ENCODE data around the gene CRELD2. TPM values are rescaled to one million over a fixed set of nuclear protein-coding genes. Genes with fewer than 3 reads are reported as not detected.

Gene CRELD2
- polyA plus RNA-seq, 1 donor from 2014 or later: 83.2 TPM

DNA sequence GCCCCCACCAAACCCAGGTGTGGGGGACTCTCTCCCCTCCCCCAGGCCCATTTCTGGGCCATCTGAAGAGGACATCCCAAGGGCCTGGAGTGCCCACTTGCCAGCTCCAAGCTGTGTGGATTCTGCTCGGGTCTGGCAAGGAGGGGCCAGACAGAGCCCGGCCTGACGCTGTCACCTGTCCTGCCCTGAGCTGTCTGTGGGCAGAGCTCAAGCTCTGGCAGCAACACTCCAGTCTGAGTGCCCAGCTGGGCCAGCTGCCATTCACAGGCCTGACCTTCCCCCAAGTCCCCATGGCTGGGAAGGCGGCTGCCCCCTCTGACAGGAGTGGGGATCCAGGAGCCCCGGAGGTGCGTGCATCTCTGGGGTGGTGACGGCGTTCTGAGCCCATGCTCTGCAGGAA, 35.9 kb downstream of the CRELD2 start:
- H3K79me2 ChIP-seq (replicated peaks; ENCODE audit: insufficient read depth, low read length): no peaks in the 10 kb centered on the region
- H3K9me3 ChIP-seq (ENCODE audit: low read length): no peaks in the 10 kb centered on the region
- no peaks in the 10 kb centered on the region for H4K20me1 ChIP-seq (ENCODE audit: insufficient read depth)
- TF ChIP-seq MXI1 (conservative IDR thresholded peaks at IDR 0.05; ENCODE audit: poor library complexity, severe bottlenecking): no peak
- TF ChIP-seq TAF1 (IDR thresholded peaks at IDR 0.05; ENCODE audit: low read depth): no peak
- TF ChIP-seq EP300 (conservative IDR thresholded peaks at IDR 0.05; ENCODE audit: poor library complexity, severe bottlenecking): no peak
- no peak overlapping the region for H3K4me2 ChIP-seq (ENCODE audit: low read length)
- no peaks in the 10 kb centered on the region for H3K36me3 ChIP-seq (ENCODE audit: insufficient read depth, low read length)
- H3K9me2 ChIP-seq (ENCODE audit: insufficient read depth, low read length): no peaks in the 10 kb centered on the region
- H3K4me3 ChIP-seq (ENCODE audit: low read length): no peak overlapping the region
- H3K27ac ChIP-seq (ENCODE audit: low read length): no peak overlapping the region
- no peak overlapping the region for H2AFZ ChIP-seq (ENCODE audit: low read depth, low read length)
- H3F3A ChIP-seq (ENCODE audit: insufficient read depth, low read length, poor library complexity, severe bottlenecking): no peaks in the 10 kb centered on the region
- H3K27me3 ChIP-seq (ENCODE audit: insufficient read depth, low read depth, low read length): no peaks in the 10 kb centered on the region
- no peak overlapping the region for H3K9ac ChIP-seq (ENCODE audit: low read length)

DNA sequence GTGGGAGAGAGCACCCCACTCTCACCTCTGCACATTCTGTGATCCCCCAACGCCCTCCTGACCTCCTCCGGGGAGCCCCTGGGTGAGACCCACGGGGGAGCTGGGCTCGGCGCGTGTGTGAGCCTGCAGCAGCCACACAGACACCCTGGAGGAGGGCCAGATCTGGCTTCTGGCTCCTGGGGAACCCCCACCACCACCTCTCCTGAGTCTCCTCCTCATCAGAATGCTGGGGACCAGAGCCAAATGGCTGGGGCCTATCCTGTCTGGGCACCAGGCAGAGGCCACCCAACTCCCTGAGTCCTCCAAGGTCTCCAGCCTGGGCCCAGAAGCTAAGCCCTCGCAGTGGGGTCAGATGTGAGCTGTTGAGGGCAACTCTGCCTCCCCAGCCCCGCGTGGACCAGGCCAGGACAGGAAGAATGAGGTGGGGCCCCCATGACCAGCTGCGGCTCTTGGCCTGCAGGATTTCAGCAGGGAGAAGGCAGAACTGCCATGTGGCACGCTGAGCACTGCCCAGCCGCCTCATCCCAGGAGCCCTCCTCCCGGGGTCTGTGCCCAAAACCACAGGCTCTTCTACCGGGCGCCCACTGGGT, 36.7 kb downstream of the CRELD2 start:
- H3K27ac ChIP-seq (ENCODE audit: low read length): no peak overlapping the region

More for the DNA sequence above, 36.7 kb downstream of the CRELD2 start:
- H3K36me3 ChIP-seq (ENCODE audit: insufficient read depth, low read length): no peaks in the 10 kb centered on the region
- H3K79me2 ChIP-seq (replicated peaks; ENCODE audit: insufficient read depth, low read length): no peaks in the 10 kb centered on the region
- no peak overlapping the region for H2AFZ ChIP-seq (ENCODE audit: low read depth, low read length)
- H3K4me3 ChIP-seq (ENCODE audit: low read length): no peak overlapping the region
- H3K27me3 ChIP-seq (ENCODE audit: insufficient read depth, low read depth, low read length): no peaks in the 10 kb centered on the region
- no peak overlapping the region for H3K9ac ChIP-seq (ENCODE audit: low read length)
- no peaks in the 10 kb centered on the region for H3K9me3 ChIP-seq (ENCODE audit: low read length)
- no peaks in the 10 kb centered on the region for H3K9me2 ChIP-seq (ENCODE audit: insufficient read depth, low read length)
- no peak overlapping the region for H3K4me2 ChIP-seq (ENCODE audit: low read length)
- H4K20me1 ChIP-seq (ENCODE audit: insufficient read depth): no peaks in the 10 kb centered on the region
- H3F3A ChIP-seq (ENCODE audit: insufficient read depth, low read length, poor library complexity, severe bottlenecking): no peaks in the 10 kb centered on the region
- TF ChIP-seq TAF1 (IDR thresholded peaks at IDR 0.05; ENCODE audit: low read depth) (no peak), EZH2 (IDR thresholded peaks at IDR 0.05; ENCODE audit: borderline replicate concordance, insufficient read depth, low read length, poor library complexity, severe bottlenecking) (no peak), RAD21 (conservative IDR thresholded peaks at IDR 0.05) (no peak), POLR2AphosphoS5 (IDR thresholded peaks at IDR 0.05) (no peak), REST (IDR thresholded peaks at IDR 0.05; ENCODE audit: borderline replicate concordance) (no peak), SMC3 (conservative IDR thresholded peaks at IDR 0.05; ENCODE audit: poor library complexity) (no peak), CTCF (IDR thresholded peaks at IDR 0.05; ENCODE audit: poor library complexity, severe bottlenecking) (no peak), MXI1 (conservative IDR thresholded peaks at IDR 0.05; ENCODE audit: poor library complexity, severe bottlenecking) (no peak), EP300 (conservative IDR thresholded peaks at IDR 0.05; ENCODE audit: poor library complexity, severe bottlenecking) (no peak)

Measured in neural cell (in vitro differentiated cells).